NB4 (cell line): Measurements from ENCODE around the gene NRCAM.

ENCODE experiments used
- POLR2A ChIP-seq: IDR thresholded peaks from 2 replicates; pipeline ENCODE4 v1.6.1; 2011; ENCODE audit warnings: mild to moderate bottlenecking; ENCODE audit not compliant: insufficient read length; ENCODE audit errors: extremely low read depth
- TF ChIP-seq, protein P1 (sequence below): IDR thresholded peaks from one replicate; pipeline ENCODE4 v1.5.1; 2012; ENCODE audit warnings: low read depth, low read length

DNA sequence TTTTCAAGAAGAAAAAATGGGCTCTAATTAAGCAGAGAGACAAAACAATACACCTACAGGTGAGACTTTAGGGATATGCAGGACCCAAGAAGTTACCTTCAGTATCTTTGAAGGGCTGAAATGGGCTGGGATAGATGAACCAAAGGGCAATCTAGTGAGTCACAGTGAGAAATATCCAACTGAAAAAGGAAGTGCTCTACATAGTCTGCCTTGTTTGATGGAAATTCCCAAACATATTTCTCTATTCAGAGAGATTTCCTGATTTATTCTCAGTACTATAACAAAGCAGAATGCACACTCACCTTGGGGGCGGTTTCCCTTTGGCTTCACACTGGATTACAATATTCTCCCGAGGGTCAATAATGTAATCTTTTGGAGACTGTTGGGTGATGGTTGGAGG lies 222.0 kb downstream of the NRCAM start:
- TF ChIP-seq, protein P1, sequence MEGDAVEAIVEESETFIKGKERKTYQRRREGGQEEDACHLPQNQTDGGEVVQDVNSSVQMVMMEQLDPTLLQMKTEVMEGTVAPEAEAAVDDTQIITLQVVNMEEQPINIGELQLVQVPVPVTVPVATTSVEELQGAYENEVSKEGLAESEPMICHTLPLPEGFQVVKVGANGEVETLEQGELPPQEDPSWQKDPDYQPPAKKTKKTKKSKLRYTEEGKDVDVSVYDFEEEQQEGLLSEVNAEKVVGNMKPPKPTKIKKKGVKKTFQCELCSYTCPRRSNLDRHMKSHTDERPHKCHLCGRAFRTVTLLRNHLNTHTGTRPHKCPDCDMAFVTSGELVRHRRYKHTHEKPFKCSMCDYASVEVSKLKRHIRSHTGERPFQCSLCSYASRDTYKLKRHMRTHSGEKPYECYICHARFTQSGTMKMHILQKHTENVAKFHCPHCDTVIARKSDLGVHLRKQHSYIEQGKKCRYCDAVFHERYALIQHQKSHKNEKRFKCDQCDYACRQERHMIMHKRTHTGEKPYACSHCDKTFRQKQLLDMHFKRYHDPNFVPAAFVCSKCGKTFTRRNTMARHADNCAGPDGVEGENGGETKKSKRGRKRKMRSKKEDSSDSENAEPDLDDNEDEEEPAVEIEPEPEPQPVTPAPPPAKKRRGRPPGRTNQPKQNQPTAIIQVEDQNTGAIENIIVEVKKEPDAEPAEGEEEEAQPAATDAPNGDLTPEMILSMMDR, result no peak
- TF ChIP-seq POLR2A, result no peak
